ENCODE data around the gene CYP46A1.

Gene CYP46A1

GRCh38 chr14:99649643-99650042 lies 34.5 kb upstream of the CYP46A1 start:
- H2AFZ ChIP-seq (ENCODE audit: low read depth, low read length, severe bottlenecking) = no peak overlapping the region
- TF ChIP-seq EZH2phosphoT487 (conservative IDR thresholded peaks at IDR 0.05; ENCODE audit: low read length) (no peak), CTCF (IDR thresholded peaks at IDR 0.05; ENCODE audit: insufficient read depth, low read length, poor library complexity, severe bottlenecking) (no peak)
- H3K9ac ChIP-seq (ENCODE audit: low read length) = no peak overlapping the region
- H3K36me3 ChIP-seq (ENCODE audit: low read length) = no peaks in the 10 kb centered on the region
- H3K79me2 ChIP-seq (ENCODE audit: insufficient read depth, low read length) = no peaks in the 10 kb centered on the region
- H3F3A ChIP-seq (ENCODE audit: insufficient read depth) = no peaks in the 10 kb centered on the region
- H3K9me3 ChIP-seq (ENCODE audit: insufficient read depth, low read length) = no peaks in the 10 kb centered on the region
- H3K4me2 ChIP-seq (ENCODE audit: low read depth, low read length, poor library complexity, severe bottlenecking) = no peak overlapping the region
- no peaks in the 10 kb centered on the region for H4K20me1 ChIP-seq (ENCODE audit: low read depth, low read length)
- H3K27me3 ChIP-seq (ENCODE audit: low read length) = no peaks in the 10 kb centered on the region
- H3K27ac ChIP-seq (ENCODE audit: low read depth, low read length) = no peak overlapping the region
- no peak overlapping the region for H3K4me3 ChIP-seq (ENCODE audit: insufficient read depth, low read length, poor library complexity, severe bottlenecking)
- H3K9me2 ChIP-seq (replicated peaks; ENCODE audit: insufficient read depth, low read length) = no peaks in the 10 kb centered on the region

- no peaks in the 10 kb centered on the region for H3K27me3 ChIP-seq (ENCODE audit: low read length)
- H3K79me2 ChIP-seq (ENCODE audit: insufficient read depth, low read length) = no peaks in the 10 kb centered on the region
- H4K20me1 ChIP-seq (ENCODE audit: low read depth, low read length) = no peaks in the 10 kb centered on the region
- TF ChIP-seq EZH2phosphoT487 (conservative IDR thresholded peaks at IDR 0.05; ENCODE audit: low read length) (no peak), CTCF (IDR thresholded peaks at IDR 0.05; ENCODE audit: insufficient read depth, low read length, poor library complexity, severe bottlenecking) (no peak)
- H3K4me2 ChIP-seq (ENCODE audit: low read depth, low read length, poor library complexity, severe bottlenecking) = no peak overlapping the region
- H3K27ac ChIP-seq (ENCODE audit: low read depth, low read length) = no peak overlapping the region
- no peak overlapping the region for H3K9ac ChIP-seq (ENCODE audit: low read length)
- H3K4me3 ChIP-seq (ENCODE audit: insufficient read depth, low read length, poor library complexity, severe bottlenecking) = no peak overlapping the region
- H3F3A ChIP-seq (ENCODE audit: insufficient read depth) = no peaks in the 10 kb centered on the region
- H2AFZ ChIP-seq (ENCODE audit: low read depth, low read length, severe bottlenecking) = no peak overlapping the region
- no peaks in the 10 kb centered on the region for H3K36me3 ChIP-seq (ENCODE audit: low read length)
- no peaks in the 10 kb centered on the region for H3K9me2 ChIP-seq (replicated peaks; ENCODE audit: insufficient read depth, low read length)
- H3K9me3 ChIP-seq (ENCODE audit: insufficient read depth, low read length) = no peaks in the 10 kb centered on the region
Measured at GRCh38 chr14:99650189-99650588, 33.9 kb upstream of the CYP46A1 start.

GRCh38 chr14:99651953-99652746 lies 31.9 kb upstream of the CYP46A1 start:
- no peak overlapping the region for H3K4me2 ChIP-seq (ENCODE audit: low read depth, low read length, poor library complexity, severe bottlenecking)
- H3K36me3 ChIP-seq (ENCODE audit: low read length) = no peaks in the 10 kb centered on the region
- H3K79me2 ChIP-seq (ENCODE audit: insufficient read depth, low read length) = no peaks in the 10 kb centered on the region
- no peaks in the 10 kb centered on the region for H3K9me3 ChIP-seq (ENCODE audit: insufficient read depth, low read length)
- H4K20me1 ChIP-seq (ENCODE audit: low read depth, low read length) = no peaks in the 10 kb centered on the region
- TF ChIP-seq CTCF (IDR thresholded peaks at IDR 0.05; ENCODE audit: insufficient read depth, low read length, poor library complexity, severe bottlenecking) = no peak
- TF ChIP-seq EZH2phosphoT487 (conservative IDR thresholded peaks at IDR 0.05; ENCODE audit: low read length) = no peak
- no peaks in the 10 kb centered on the region for H3F3A ChIP-seq (ENCODE audit: insufficient read depth)
- H3K4me3 ChIP-seq (ENCODE audit: insufficient read depth, low read length, poor library complexity, severe bottlenecking) = no peak overlapping the region
- H3K27me3 ChIP-seq (ENCODE audit: low read length) = no peaks in the 10 kb centered on the region
- no peak overlapping the region for H2AFZ ChIP-seq (ENCODE audit: low read depth, low read length, severe bottlenecking)
- H3K9me2 ChIP-seq (replicated peaks; ENCODE audit: insufficient read depth, low read length) = no peaks in the 10 kb centered on the region
- H3K9ac ChIP-seq (ENCODE audit: low read length) = no peak overlapping the region
- H3K27ac ChIP-seq (ENCODE audit: low read depth, low read length) = no peak overlapping the region

Data from SU-DHL-6 (cell line).